CD4-positive, alpha-beta T cell treated with Interleukin-17A for 1 hour (primary cell): ENCODE measurements around the gene FSTL5.
A peak's percentile ranks its signal among the peaks of the same experiment; 100 is the strongest.

ENCODE experiments used
- DNase-seq: peaks from one replicate; pipeline ENCODE4 v3.0.0-alpha.2; 2020

FSTL5 gene

GRCh38 chr4:161696944-161697343 is 466.9 kb downstream of the FSTL5 start:
- DNase-seq, result no peak

- no peak for DNase-seq
Measured at GRCh38 chr4:161680146-161680545, 483.7 kb downstream of the FSTL5 start.

GRCh38 chr4:161664740-161665139 is 499.1 kb downstream of the FSTL5 start:
- DNase-seq, result no peak

GRCh38 chr4:161663844-161664243 is 500.0 kb downstream of the FSTL5 start:
- DNase-seq, result no peak

GRCh38 chr4:161658676-161659075 is 505.1 kb downstream of the FSTL5 start:
- no peak for DNase-seq

GRCh38 chr4:161657616-161658015 is 506.2 kb downstream of the FSTL5 start:
- no peak for DNase-seq

- DNase-seq, result no peak
Measured at GRCh38 chr4:161656594-161656993, 507.2 kb downstream of the FSTL5 start.

GRCh38 chr4:161655148-161655547 is 508.7 kb downstream of the FSTL5 start:
- DNase-seq, result no peak

- DNase-seq, result no peak
Measured at GRCh38 chr4:161653697-161654096, 510.1 kb downstream of the FSTL5 start.

- DNase-seq, result no peak
Measured at GRCh38 chr4:161651586-161651985, 512.2 kb downstream of the FSTL5 start.

- peak; percentile 21 for DNase-seq
Measured at GRCh38 chr4:161650812-161651211, 513.0 kb downstream of the FSTL5 start.

- no peak for DNase-seq
Measured at GRCh38 chr4:161647757-161648156, 516.0 kb downstream of the FSTL5 start.

- DNase-seq, result no peak
Measured at GRCh38 chr4:161642708-161643107, 521.1 kb downstream of the FSTL5 start.

- no peak for DNase-seq
Measured at GRCh38 chr4:161629694-161630441, 533.9 kb downstream of the FSTL5 start.

GRCh38 chr4:161604516-161605300 is 559.1 kb downstream of the FSTL5 start:
- no peak for DNase-seq

GRCh38 chr4:161601011-161601410 is 562.8 kb downstream of the FSTL5 start:
- no peak for DNase-seq

- DNase-seq, result no peak
Measured at GRCh38 chr4:161595230-161595771, 568.5 kb downstream of the FSTL5 start.

GRCh38 chr4:161585011-161585410 is 578.8 kb downstream of the FSTL5 start:
- DNase-seq, result no peak

GRCh38 chr4:161583549-161583948 is 580.3 kb downstream of the FSTL5 start:
- no peak for DNase-seq

GRCh38 chr4:161581262-161582230 is 582.3 kb downstream of the FSTL5 start:
- DNase-seq, result no peak

- no peak for DNase-seq
Measured at GRCh38 chr4:161577579-161578301, 586.1 kb downstream of the FSTL5 start.

GRCh38 chr4:161573836-161574235 is 590.0 kb downstream of the FSTL5 start:
- DNase-seq, result no peak
